Femur (tissue), 1 donor: ENCODE results near the gene AK6.
"Not testable (repeated sequence)": the region's sequence is repeated elsewhere in the genome, so short reads cannot be mapped to it uniquely, and the experiment has no call there.

Source experiments
- DNase-seq: peaks from one replicate; pipeline ENCODE4 v3.0.0-alpha.2; 2017

Gene AK6

GRCh38 chr5:69369340-69370121, at the start of gene AK6, which contains the start of the genes RAD17 and TAF9:
Gene AK6 (minus strand): TSS chr5:69369520. CDS start chr5:69369490, 30 bp downstream.
Gene RAD17 (plus strand): TSS chr5:69369818. CDS start chr5:69372209, 2,391 bp downstream.
Gene TAF9 (minus strand): TSS chr5:69369520. CDS start chr5:69365737, 3,783 bp downstream.
- peak; percentile 95 for DNase-seq

- no peak for DNase-seq
These were observed 49.2 kb upstream of the AK6 start for GRCh38 chr5:69418554-69418953.

- DNase-seq: no peak
These were observed 47.4 kb upstream of the AK6 start for GRCh38 chr5:69416699-69417098.

GRCh38 chr5:69416180-69416579, 46.9 kb upstream of the AK6 start:
- no peak for DNase-seq

GRCh38 chr5:69415584-69415958, 46.3 kb upstream of the AK6 start:
- no peak for DNase-seq

GRCh38 chr5:69414885-69415583, 45.7 kb upstream of the AK6 start, which contains the start of gene MARVELD2:
Gene MARVELD2 (plus strand): TSS chr5:69415116. CDS start chr5:69419386, 4,270 bp downstream.
- peak; percentile 36 for DNase-seq

GRCh38 chr5:69404659-69405330, 35.5 kb upstream of the AK6 start:
- DNase-seq: no peak

- DNase-seq: no peak
These were observed 9.1 kb upstream of the AK6 start for GRCh38 chr5:69378376-69378775.

- no peak for DNase-seq
These were observed 5.7 kb upstream of the AK6 start for GRCh38 chr5:69374911-69375446.

GRCh38 chr5:69372394-69372793, 3.1 kb upstream of the AK6 start:
- no peak for DNase-seq

- DNase-seq: not testable (repeated sequence)
These were observed 1.0 kb upstream of the AK6 start for GRCh38 chr5:69370335-69370734.

GRCh38 chr5:69368458-69369339, 621 bp downstream of the AK6 start:
- no peak for DNase-seq

- DNase-seq: no peak
These were observed 1.5 kb downstream of the AK6 start for GRCh38 chr5:69367697-69368279.

GRCh38 chr5:69364850-69365249, 4.5 kb downstream of the AK6 start:
- DNase-seq: no peak

- no peak for DNase-seq
These were observed 4.9 kb downstream of the AK6 start for GRCh38 chr5:69364414-69364813.

- DNase-seq: no peak
These were observed 8.9 kb downstream of the AK6 start for GRCh38 chr5:69360442-69360841.

- no peak for DNase-seq
These were observed 9.6 kb downstream of the AK6 start for GRCh38 chr5:69359699-69360098.

- no peak for DNase-seq
These were observed 18.7 kb downstream of the AK6 start for GRCh38 chr5:69350664-69351063.

GRCh38 chr5:69343083-69343482, 26.2 kb downstream of the AK6 start:
- DNase-seq: no peak

GRCh38 chr5:69341520-69342161, 27.7 kb downstream of the AK6 start:
- DNase-seq: no peak

GRCh38 chr5:69335341-69335935, 33.9 kb downstream of the AK6 start:
- DNase-seq: no peak
